Measurements from ENCODE around the gene TPST1.

DNA sequence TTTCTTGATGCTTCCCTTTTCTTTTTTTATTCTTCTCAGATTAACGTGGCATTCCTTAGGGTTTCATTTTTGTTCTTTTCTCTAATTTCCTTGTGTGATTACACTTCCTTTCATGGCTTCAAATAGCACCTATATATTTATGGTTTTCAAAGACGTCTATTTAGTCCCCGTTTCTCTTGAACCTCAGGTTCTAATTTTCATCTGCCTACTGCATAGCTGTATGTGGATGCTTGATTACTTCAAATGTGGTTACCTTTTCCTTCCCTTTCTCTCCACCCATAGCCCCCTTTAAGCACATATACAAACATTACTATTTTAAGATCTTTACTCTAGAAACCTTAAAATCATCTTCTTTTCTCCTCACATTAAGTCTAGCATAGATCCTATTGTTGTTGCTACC lies 2.4 kb downstream of the TPST1 start:
- no peak for TF ChIP-seq CHD2 (IDR thresholded peaks at IDR 0.05; ENCODE audit: low read depth, low read length)
- no peak for TF ChIP-seq ZNF696 (CRISPR knock-in tag; conservative IDR thresholded peaks at IDR 0.05)
- TF ChIP-seq, protein P1, sequence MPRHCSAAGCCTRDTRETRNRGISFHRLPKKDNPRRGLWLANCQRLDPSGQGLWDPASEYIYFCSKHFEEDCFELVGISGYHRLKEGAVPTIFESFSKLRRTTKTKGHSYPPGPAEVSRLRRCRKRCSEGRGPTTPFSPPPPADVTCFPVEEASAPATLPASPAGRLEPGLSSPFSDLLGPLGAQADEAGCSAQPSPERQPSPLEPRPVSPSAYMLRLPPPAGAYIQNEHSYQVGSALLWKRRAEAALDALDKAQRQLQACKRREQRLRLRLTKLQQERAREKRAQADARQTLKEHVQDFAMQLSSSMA (CRISPR knock-in tag; IDR thresholded peaks at IDR 0.05) = no peak
- no peak for TF ChIP-seq RAD21 (CRISPR knock-in tag; conservative IDR thresholded peaks at IDR 0.05 in 1 of 2, IDR thresholded peaks at IDR 0.05 in 1 of 2)
- TF ChIP-seq, protein P2, sequence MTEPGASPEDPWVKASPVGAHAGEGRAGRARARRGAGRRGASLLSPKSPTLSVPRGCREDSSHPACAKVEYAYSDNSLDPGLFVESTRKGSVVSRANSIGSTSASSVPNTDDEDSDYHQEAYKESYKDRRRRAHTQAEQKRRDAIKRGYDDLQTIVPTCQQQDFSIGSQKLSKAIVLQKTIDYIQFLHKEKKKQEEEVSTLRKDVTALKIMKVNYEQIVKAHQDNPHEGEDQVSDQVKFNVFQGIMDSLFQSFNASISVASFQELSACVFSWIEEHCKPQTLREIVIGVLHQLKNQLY (CRISPR knock-in tag; conservative IDR thresholded peaks at IDR 0.05) = no peak
- TF ChIP-seq FIP1L1 (IDR thresholded peaks at IDR 0.05; ENCODE audit: low read depth, low read length, poor library complexity, severe bottlenecking) = no peak

Data from K562 (cell line).